Measurements from ENCODE around the gene HMHB1. TPM values are rescaled to one million over a fixed set of nuclear protein-coding genes. Genes with fewer than 3 reads are reported as not detected.

The HMHB1 gene
- polyA plus RNA-seq, 1 donor (not counting 4 experiments of a cell fraction or from before 2014, with no cell fraction given), result not detected

- H3K4me1 ChIP-seq (ENCODE audit: control insufficient read depth, extremely low read depth, insufficient read depth, low read length), result no peaks in the 10 kb centered on the region
- no peak overlapping the region for H3K9ac ChIP-seq (ENCODE audit: control insufficient read depth, extremely low read depth, insufficient read depth, low read length)
- no peaks in the 10 kb centered on the region for H3K9me1 ChIP-seq (ENCODE audit: control insufficient read depth, extremely low read depth, insufficient read depth, low read length)
- no peaks in the 10 kb centered on the region for H3K36me3 ChIP-seq (ENCODE audit: control insufficient read depth in 2 of 2, extremely low read depth in 1 of 2, insufficient read depth in 2 of 2, low read length in 2 of 2)
- FAIRE-seq (no peak), DNase-seq (ENCODE audit: low read depth, low spot score) (no peak)
- H2AFZ ChIP-seq (ENCODE audit: control insufficient read depth, low read length), result no peak overlapping the region
- dilution Hi-C loops (cut with MboI; ENCODE audit: extremely low pct_ligation_motif_present, low sequenced_read_pairs), result loop anchor here (25.0 kb wide), 1 partner anchor 109 kb away; no protein-coding TSS in a partner anchor
- H4K20me1 ChIP-seq (ENCODE audit: control insufficient read depth, extremely low read depth, insufficient read depth, low read length), result no peaks in the 10 kb centered on the region
- H3K79me2 ChIP-seq (ENCODE audit: control insufficient read depth, insufficient read depth, low read length), result no peaks in the 10 kb centered on the region
- no peak for TF ChIP-seq CTCF (optimal IDR thresholded peaks at IDR 0.05 in 1 of 3, IDR thresholded peaks at IDR 0.05 in 1 of 3, conservative IDR thresholded peaks at IDR 0.05 in 1 of 3; ENCODE audit: extremely low read depth in 1 of 3, insufficient read depth in 2 of 3, low read length in 3 of 3)
- TF ChIP-seq EZH2 (IDR thresholded peaks at IDR 0.05; ENCODE audit: low read length), result no peak
- no peak overlapping the region for H3K27ac ChIP-seq (ENCODE audit: control insufficient read depth, insufficient read depth, low read length)
- no peaks in the 10 kb centered on the region for H3K9me3 ChIP-seq (ENCODE audit: control insufficient read depth, low read depth, low read length)
- no peak overlapping the region for H3K4me3 ChIP-seq (ENCODE audit: control insufficient read depth in 2 of 3, extremely low read depth in 1 of 3, insufficient read depth in 2 of 3, low read depth in 1 of 3, low read length in 3 of 3)
- no peaks in the 10 kb centered on the region for H3K27me3 ChIP-seq (ENCODE audit: control insufficient read depth, extremely low read depth, insufficient read depth, low read length)
- H3K4me2 ChIP-seq (ENCODE audit: control insufficient read depth, extremely low read depth, insufficient read depth, low read depth, low read length), result no peak overlapping the region
Observed at GRCh38 chr5:143828710-143829109, 16.7 kb downstream of the HMHB1 start.

- no peak overlapping the region for H3K9ac ChIP-seq (ENCODE audit: control insufficient read depth, extremely low read depth, insufficient read depth, low read length)
- no peak for FAIRE-seq
- H3K4me3 ChIP-seq (ENCODE audit: control insufficient read depth in 2 of 3, extremely low read depth in 1 of 3, insufficient read depth in 2 of 3, low read depth in 1 of 3, low read length in 3 of 3), result no peak overlapping the region
- no peaks in the 10 kb centered on the region for H3K4me1 ChIP-seq (ENCODE audit: control insufficient read depth, extremely low read depth, insufficient read depth, low read length)
- no peaks in the 10 kb centered on the region for H3K79me2 ChIP-seq (ENCODE audit: control insufficient read depth, insufficient read depth, low read length)
- H3K27ac ChIP-seq (ENCODE audit: control insufficient read depth, insufficient read depth, low read length), result no peak overlapping the region
- no peak overlapping the region for H3K4me2 ChIP-seq (ENCODE audit: control insufficient read depth, extremely low read depth, insufficient read depth, low read depth, low read length)
- no peaks in the 10 kb centered on the region for H4K20me1 ChIP-seq (ENCODE audit: control insufficient read depth, extremely low read depth, insufficient read depth, low read length)
- dilution Hi-C loops (cut with MboI; ENCODE audit: extremely low pct_ligation_motif_present, low sequenced_read_pairs), result loop anchor here (25.0 kb wide), 1 partner anchor 104 kb away; no protein-coding TSS in a partner anchor
- no peaks in the 10 kb centered on the region for H3K9me3 ChIP-seq (ENCODE audit: control insufficient read depth, low read depth, low read length)
- no peak for DNase-seq (ENCODE audit: low read depth, low spot score)
- H3K9me1 ChIP-seq (ENCODE audit: control insufficient read depth, extremely low read depth, insufficient read depth, low read length), result no peaks in the 10 kb centered on the region
- no peaks in the 10 kb centered on the region for H3K27me3 ChIP-seq (ENCODE audit: control insufficient read depth, extremely low read depth, insufficient read depth, low read length)
- TF ChIP-seq CTCF (optimal IDR thresholded peaks at IDR 0.05 in 1 of 3, IDR thresholded peaks at IDR 0.05 in 1 of 3, conservative IDR thresholded peaks at IDR 0.05 in 1 of 3; ENCODE audit: extremely low read depth in 1 of 3, insufficient read depth in 2 of 3, low read length in 3 of 3) (no peak), EZH2 (IDR thresholded peaks at IDR 0.05; ENCODE audit: low read length) (no peak)
- H2AFZ ChIP-seq (ENCODE audit: control insufficient read depth, low read length), result no peak overlapping the region
- no peaks in the 10 kb centered on the region for H3K36me3 ChIP-seq (ENCODE audit: control insufficient read depth in 2 of 2, extremely low read depth in 1 of 2, insufficient read depth in 2 of 2, low read length in 2 of 2)
Observed at GRCh38 chr5:143833177-143833576, 21.2 kb downstream of the HMHB1 start.

Measured in keratinocyte (primary cell).